AML-193 (cell line): Measurements from ENCODE around the gene CALML6.

Experiments
- DNase-seq, 2 experiments: peaks; one replicate each; lab custom pipeline; 2025; lab: John Stamatoyannopoulos, UW

Gene CALML6

DNA sequence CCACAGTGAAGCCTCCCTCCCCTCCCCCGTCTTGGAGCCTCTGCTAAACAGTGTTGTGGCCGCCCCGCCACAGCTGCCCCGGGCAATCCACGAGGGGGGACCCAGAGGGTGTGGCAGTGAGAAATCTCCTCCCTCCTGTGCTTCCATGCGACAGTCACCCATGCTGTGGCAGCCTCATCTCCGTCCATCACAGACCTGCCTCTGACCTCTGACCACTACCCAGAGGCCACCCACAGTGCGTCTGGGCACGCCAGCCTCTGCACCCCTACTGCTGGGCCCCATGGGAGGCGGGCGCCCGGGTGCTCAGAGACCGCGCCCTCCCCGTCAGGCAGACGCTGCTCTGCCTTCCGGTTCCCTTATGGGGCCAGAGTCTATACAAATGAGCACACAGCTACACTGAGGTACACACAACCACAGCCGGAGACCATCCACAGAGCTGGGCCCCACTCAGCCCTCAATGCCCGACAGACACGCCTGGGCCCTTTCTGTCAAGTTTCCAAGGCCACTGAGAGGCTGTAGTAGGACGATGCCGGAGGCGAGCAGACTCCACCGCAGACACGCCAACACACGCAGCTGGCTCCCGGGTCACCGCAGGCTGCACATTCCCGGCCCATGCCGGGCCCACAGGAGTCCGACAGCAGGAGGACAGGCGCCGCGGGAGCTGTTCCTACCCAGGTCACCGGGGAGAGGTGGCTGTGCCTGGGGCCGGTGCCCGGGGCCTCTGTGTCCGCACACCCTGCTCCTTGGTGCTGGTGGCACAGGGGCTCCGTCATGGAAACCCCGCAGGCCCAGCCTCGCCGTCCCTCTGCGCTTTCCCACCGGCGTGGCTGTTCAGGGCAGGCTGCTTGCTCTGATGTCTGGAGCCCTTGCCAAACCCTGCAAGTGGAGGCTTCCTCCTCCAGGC, 27.9 kb downstream of the CALML6 start:
- no peak for DNase-seq

- DNase-seq: peak in 1 of 2 experiments; percentile 4
Measured at GRCh38 chr1:1943834-1944570, 28.9 kb downstream of the CALML6 start.

GRCh38 chr1:1945782-1946393, 30.8 kb downstream of the CALML6 start:
- DNase-seq: no peak

- DNase-seq: no peak
Measured at GRCh38 chr1:1946540-1946939, 31.5 kb downstream of the CALML6 start.

DNA sequence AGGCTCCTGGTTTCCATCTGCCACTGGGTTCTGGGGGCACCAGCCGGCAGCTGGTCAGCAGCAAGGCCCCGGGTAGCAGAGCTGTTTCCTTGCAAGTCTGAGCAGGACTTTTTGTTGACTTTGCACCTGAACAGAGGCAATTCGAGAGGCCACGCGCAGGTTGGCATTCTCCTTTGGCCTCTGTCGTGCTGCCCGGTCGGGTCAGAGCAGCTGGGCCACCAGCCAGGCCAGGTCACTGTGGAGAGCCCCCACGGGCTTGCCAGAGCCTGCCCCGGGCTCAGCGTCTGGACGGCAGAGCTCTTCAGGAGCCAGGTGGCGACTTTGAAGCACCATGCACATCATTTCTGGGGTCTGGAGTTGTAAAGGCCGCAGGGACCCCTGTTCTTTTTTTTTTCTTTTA, 32.4 kb downstream of the CALML6 start:
- DNase-seq: no peak

DNA sequence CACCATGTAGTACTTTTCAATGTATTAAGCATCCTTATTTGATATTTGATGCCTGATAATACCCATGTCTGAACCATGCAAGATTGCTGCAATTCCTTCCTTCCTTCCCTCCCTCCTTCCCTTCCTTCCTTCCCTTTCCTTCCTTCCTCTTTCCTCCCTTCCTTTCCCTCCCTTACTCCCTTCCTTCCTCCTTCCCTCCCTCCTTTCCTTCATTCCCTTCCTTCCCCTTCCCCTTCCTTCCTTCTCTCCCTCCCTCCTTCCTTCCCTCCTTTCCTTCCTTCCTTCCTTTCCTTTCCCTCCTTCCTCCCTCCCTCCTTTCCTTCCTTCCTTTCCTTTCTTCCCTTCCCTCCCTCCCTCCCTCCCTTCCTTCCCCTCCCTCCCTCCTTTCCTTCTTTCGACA, 33.7 kb downstream of the CALML6 start:
- DNase-seq: no peak

DNA sequence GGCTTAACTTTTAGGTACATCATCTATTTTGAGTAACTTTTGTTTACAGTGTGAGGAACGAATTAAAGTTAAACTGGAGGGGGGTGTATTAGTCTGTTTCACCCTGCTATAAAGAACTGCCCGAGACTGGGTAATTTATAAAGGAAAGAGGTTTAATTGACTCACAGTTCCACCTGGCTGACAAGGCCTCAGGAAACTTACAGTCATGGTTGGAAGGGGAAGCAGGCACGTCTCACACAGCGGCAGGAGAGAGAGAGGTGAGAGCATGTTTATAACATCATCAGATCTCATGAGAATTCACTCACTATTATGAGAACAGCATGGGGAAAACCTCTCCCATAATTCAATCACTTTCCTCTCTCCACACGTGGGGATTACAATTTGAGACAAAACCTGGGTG, 35.9 kb downstream of the CALML6 start:
- no peak for DNase-seq

DNA sequence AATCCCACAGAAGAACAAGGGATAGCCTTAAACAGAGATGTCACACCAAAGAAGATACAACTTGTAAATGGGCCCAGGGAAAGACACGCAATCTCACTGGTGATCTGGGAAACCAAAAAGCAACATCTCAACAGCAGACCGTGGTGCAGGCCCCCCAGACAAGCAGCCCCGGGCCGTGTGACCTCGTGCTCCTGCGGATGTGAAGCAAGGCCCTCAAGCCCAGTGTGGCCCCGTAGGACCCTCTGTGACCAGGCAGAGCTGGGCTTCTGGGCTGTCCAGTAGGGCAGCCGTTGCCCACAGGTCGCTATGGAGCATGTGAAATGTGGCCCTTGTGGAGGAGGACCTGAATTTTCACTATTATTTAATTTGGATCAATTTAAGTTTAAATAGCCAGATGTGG, 39.0 kb downstream of the CALML6 start:
- no peak for DNase-seq

GRCh38 chr1:1954831-1955441, 39.9 kb downstream of the CALML6 start:
- DNase-seq: no peak

- no peak for DNase-seq
Measured at GRCh38 chr1:1955621-1956094, 40.6 kb downstream of the CALML6 start.

- no peak for DNase-seq
Measured at GRCh38 chr1:1956101-1956500, 41.0 kb downstream of the CALML6 start.

DNA sequence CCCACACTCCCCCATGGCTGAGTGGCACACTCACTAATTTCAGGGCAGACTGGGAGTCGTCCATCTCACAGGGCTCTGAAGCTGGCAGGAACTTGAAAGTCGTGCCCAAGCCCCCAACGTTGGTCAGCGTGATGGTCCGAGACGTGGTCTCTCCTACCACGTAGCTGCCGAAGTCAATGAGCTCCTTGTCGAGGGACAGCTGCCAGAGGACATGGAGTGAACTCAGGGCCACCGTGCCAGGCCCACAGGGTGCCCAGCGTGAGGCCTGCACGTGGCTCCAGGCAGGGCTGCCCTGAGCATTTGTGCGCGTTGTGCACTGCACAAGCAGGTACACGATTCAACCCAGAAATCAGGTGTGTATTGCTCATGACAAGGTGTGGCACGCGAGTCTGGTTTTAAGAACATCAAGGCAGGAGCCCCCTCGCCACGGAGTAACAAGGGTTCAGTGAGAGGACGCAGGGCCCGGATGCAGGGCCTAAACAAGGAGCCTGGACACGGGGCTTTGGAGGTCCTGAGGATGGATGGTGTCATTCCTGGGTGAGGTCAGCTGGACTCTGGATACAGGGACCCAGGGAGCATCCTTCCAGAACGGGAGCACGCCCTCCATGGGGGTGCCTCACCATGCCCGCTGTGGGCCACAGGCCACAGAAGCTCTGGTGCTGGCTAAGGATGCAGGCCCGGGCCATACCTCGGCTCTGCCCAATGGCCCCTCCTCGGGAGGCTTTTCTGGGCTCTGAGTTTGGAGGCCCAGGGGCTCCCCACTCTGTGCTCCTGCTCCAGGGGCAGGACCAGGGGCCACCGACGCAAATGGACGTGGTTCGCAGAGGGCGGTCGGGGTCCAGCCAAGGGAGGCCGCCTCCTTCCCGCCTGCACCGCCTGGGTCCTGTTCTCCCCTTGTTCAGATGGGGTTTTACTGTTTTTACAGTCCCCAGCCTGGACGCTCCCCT, 41.8 kb downstream of the CALML6 start:
- no peak for DNase-seq

DNA sequence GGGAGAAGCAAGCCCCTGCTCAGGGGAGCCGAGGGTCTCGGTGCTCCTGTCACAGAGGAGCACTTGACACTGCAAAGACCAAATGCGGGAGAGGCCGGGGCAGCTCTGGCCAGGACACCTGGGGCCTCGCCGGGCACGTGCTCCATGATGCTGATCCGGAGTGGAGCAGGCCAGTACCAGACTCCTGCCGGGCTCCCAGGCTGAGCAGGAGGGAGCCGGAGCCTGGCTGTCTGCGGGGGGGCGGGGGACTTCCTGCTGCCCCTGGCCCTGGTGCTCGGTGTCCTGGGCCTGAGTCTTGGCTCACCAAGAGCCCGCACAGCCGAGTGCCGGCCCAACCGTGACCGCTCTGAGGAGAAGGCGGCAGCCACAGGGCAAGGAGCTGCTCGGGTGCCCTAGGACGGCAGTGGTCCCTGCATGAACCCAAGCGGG, 42.5 kb downstream of the CALML6 start:
- no peak for DNase-seq

- DNase-seq: no peak
Measured at GRCh38 chr1:1958071-1958541, 43.0 kb downstream of the CALML6 start.

- DNase-seq: no peak
Measured at GRCh38 chr1:1959459-1959839, 44.4 kb downstream of the CALML6 start.

GRCh38 chr1:1959840-1960479, 44.9 kb downstream of the CALML6 start:
- DNase-seq: peak; percentile 48 to 58

- DNase-seq: no peak
Measured at GRCh38 chr1:1960480-1961196, 45.6 kb downstream of the CALML6 start.

DNA sequence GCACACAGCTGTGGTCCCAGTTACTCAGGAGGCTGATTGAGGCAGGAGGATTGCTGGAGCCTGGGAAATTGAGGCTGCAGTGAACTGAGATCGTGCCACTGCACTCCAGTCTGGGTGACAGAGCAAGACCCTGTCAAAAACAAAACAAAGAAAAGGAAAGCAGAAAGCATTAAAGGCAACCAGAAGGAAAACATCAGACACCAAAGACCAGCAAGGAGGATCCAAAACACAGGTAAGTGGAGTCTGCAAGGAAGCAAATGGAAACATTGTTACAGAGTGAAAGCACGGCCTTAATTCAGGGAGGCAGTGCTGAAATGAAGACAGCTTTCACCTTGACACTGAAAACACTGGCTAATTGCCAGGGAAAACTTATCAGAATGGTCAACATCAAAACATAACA, 47.7 kb downstream of the CALML6 start:
- no peak for DNase-seq

GRCh38 chr1:1963570-1963969, 48.5 kb downstream of the CALML6 start:
- DNase-seq: no peak

- no peak for DNase-seq
Measured at GRCh38 chr1:1964811-1965210, 49.8 kb downstream of the CALML6 start.
